ENCODE results near the gene CIAO2A.

Gene CIAO2A

GRCh38 chr15:64127521-64128270 is 34.1 kb upstream of the CIAO2A start:
- TF ChIP-seq TAF1 (IDR thresholded peaks at IDR 0.05; ENCODE audit: borderline replicate concordance, insufficient read depth, low read length) (no peak), POLR2AphosphoS5 (IDR thresholded peaks at IDR 0.05; ENCODE audit: low read depth, low read length) (no peak), SIN3A (IDR thresholded peaks at IDR 0.05; ENCODE audit: borderline replicate concordance, insufficient read depth, low read length) (no peak)

- TF ChIP-seq POLR2AphosphoS5 (IDR thresholded peaks at IDR 0.05; ENCODE audit: low read depth, low read length) (no peak), SIN3A (IDR thresholded peaks at IDR 0.05; ENCODE audit: borderline replicate concordance, insufficient read depth, low read length) (no peak), REST (IDR thresholded peaks at IDR 0.05; ENCODE audit: insufficient read depth in 1 of 2, low read depth in 2 of 2, low read length in 2 of 2) (no peak), TAF1 (IDR thresholded peaks at IDR 0.05; ENCODE audit: borderline replicate concordance, insufficient read depth, low read length) (no peak), FOXP2 (optimal IDR thresholded peaks at IDR 0.05; ENCODE audit: borderline replicate concordance, extremely low read depth, extremely low read length, insufficient read depth) (no peak)
Measured at GRCh38 chr15:64125978-64126377, 32.3 kb upstream of the CIAO2A start.

GRCh38 chr15:64122936-64123351 is 29.3 kb upstream of the CIAO2A start:
- no peak for TF ChIP-seq TAF1 (IDR thresholded peaks at IDR 0.05; ENCODE audit: borderline replicate concordance, insufficient read depth, low read length)
- TF ChIP-seq FOXP2 (optimal IDR thresholded peaks at IDR 0.05; ENCODE audit: borderline replicate concordance, extremely low read depth, extremely low read length, insufficient read depth): no peak
- no peak for TF ChIP-seq POLR2AphosphoS5 (IDR thresholded peaks at IDR 0.05; ENCODE audit: low read depth, low read length)
- TF ChIP-seq SIN3A (IDR thresholded peaks at IDR 0.05; ENCODE audit: borderline replicate concordance, insufficient read depth, low read length): no peak
- TF ChIP-seq REST (IDR thresholded peaks at IDR 0.05; ENCODE audit: insufficient read depth in 1 of 2, low read depth in 2 of 2, low read length in 2 of 2): no peak

- TF ChIP-seq POLR2AphosphoS5 (IDR thresholded peaks at IDR 0.05; ENCODE audit: low read depth, low read length) (no peak), REST (IDR thresholded peaks at IDR 0.05; ENCODE audit: insufficient read depth in 1 of 2, low read depth in 2 of 2, low read length in 2 of 2) (no peak), TAF1 (IDR thresholded peaks at IDR 0.05; ENCODE audit: borderline replicate concordance, insufficient read depth, low read length) (no peak), SIN3A (IDR thresholded peaks at IDR 0.05; ENCODE audit: borderline replicate concordance, insufficient read depth, low read length) (no peak), FOXP2 (optimal IDR thresholded peaks at IDR 0.05; ENCODE audit: borderline replicate concordance, extremely low read depth, extremely low read length, insufficient read depth) (no peak)
Measured at GRCh38 chr15:64122444-64122843, 28.8 kb upstream of the CIAO2A start.

GRCh38 chr15:64121614-64122013 is 28.0 kb upstream of the CIAO2A start:
- TF ChIP-seq SIN3A (IDR thresholded peaks at IDR 0.05; ENCODE audit: borderline replicate concordance, insufficient read depth, low read length) (no peak), REST (IDR thresholded peaks at IDR 0.05; ENCODE audit: insufficient read depth in 1 of 2, low read depth in 2 of 2, low read length in 2 of 2) (no peak), FOXP2 (optimal IDR thresholded peaks at IDR 0.05; ENCODE audit: borderline replicate concordance, extremely low read depth, extremely low read length, insufficient read depth) (no peak), POLR2AphosphoS5 (IDR thresholded peaks at IDR 0.05; ENCODE audit: low read depth, low read length) (no peak), TAF1 (IDR thresholded peaks at IDR 0.05; ENCODE audit: borderline replicate concordance, insufficient read depth, low read length) (no peak)

All from PFSK-1 (cell line).